ENCODE results near the gene RARRES2.

Gene RARRES2

GRCh38 chr7:150337659-150338081 is 3.8 kb downstream of the RARRES2 start:
- no peak for DNase-seq (ENCODE audit: low spot score)

DNA sequence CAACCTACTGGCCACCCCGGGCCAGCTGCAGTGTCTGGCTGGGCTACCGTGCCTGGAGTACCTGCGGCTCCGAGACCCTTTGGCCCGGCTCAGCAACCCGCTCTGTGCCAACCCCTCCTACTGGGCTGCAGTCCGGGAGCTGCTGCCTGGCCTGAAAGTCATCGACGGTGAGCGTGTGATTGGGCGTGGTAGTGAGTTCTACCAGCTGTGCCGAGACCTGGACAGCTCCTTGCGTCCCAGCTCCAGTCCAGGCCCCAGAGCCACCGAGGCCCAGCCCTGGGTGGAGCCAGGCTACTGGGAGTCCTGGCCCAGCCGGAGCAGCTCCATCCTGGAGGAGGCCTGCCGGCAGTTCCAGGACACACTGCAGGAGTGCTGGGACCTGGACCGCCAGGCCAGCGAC is 4.2 kb downstream of the RARRES2 start:
- DNase-seq (ENCODE audit: low spot score), result no peak

DNA sequence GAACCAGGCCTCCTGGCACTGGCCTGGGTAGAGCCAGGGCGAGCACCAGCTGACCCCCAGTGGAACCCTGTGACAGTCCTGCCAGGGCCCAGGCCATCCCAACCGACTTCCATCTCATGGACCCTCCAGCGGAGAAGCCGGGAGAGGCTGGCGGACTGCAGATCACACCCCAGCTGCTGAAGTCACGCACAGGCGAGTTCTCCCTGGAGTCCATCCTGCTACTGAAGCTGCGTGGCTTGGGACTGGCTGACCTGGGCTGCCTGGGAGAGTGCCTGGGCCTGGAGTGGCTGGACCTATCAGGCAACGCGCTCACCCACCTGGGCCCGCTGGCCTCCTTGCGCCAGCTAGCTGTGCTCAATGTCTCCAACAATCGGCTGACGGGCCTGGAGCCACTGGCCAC is 4.7 kb downstream of the RARRES2 start:
- DNase-seq (ENCODE audit: low spot score), result no peak

GRCh38 chr7:150335774-150336112 is 5.7 kb downstream of the RARRES2 start:
- no peak for DNase-seq (ENCODE audit: low spot score)

- DNase-seq (ENCODE audit: low spot score), result no peak
Measured at GRCh38 chr7:150335108-150335773, 6.2 kb downstream of the RARRES2 start.

GRCh38 chr7:150334108-150334507 is 7.3 kb downstream of the RARRES2 start:
- no peak for DNase-seq (ENCODE audit: low spot score)

DNA sequence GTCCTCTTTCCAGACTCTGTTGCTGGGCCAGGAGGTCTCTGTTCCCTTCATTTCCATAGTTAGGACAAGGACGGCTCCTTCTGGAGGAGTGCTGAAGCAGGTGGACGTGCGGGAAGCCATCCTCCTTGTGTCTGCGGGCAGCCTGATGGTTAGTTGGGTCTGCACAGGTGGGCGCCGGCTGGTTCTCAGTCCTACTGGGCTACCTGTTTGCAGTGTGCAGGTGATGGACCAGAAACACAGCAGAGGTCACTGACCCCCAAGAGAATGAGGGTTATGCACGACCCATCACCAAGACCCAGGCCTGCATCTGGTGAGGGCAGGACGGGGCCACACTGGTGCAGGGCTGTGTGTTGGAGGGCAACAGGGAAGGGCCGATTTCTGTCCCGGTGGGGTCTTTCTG is 7.8 kb downstream of the RARRES2 start:
- no peak for DNase-seq (ENCODE audit: low spot score)

DNA sequence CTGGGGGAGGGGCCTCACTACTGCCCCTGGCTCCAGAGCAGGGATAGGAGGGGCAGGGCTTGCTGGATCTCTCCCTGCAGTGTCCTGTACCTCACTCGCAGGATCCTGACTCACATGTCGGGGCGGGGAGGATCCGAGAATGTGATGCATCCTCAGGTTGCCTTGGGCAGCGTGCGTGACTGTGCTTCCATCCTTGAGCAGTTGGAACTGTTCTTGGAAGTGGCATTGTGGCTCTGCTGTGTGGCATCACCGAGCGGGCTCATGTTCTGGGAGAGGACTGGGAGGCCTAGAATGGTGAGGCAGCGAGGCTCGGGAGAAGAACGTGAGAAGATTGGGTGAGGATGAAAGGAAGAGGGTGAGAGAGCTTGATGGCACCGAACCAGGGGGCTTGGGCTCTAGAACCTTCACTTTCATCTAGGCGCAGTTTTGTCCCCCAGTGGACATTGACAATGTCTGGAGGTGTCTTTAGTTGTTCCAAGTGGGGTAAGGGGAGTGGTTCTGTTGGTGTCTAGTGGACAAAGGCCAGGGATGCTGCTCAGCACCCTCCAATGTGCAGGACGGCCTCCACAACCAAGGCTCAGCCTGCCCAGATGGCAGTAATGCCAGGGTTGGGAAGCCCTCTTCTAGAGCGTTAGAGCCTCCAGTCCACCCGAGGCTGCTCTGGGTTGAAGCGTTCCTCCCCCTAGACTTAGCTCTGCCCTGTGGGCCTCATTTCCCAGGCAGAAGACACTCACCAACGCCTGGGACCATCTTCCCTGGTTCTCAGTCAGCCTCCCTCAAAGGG is 8.4 kb downstream of the RARRES2 start:
- no peak for DNase-seq (ENCODE audit: low spot score)

DNA sequence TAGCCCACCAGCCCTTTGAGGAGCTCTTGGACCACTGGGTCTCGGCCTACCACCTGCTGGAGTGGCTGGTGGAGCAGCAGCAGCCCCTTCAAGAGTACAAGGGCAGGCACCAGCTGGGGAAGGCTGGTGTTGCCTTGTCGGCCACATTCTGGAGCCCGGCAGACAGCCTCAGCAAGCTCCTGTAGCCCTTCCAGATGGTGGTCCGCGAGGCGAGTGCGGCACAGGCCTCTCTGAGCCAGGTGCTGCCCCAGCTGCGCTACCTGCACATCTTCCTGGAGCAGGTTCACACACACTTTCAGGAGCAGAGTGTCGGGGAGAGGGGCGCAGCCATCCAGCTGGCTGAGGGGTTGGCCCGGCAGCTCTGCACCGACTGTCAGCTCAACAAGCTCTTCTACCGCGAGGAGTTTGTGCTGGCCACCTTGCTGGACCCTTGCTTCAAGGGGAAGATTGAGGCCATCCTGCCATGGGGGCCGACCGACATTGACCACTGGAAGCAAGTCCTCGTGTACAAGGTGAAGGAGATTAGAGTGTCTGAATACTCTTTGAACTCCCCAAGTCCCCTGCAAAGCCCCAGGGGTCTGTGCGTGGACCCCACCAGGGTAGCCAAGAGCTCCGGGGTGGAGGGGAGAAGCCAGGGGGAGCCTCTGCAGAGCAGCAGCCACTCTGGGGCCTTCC is 11.1 kb downstream of the RARRES2 start:
- DNase-seq (ENCODE audit: low spot score), result no peak

GRCh38 chr7:150329331-150330120 is 11.9 kb downstream of the RARRES2 start:
- DNase-seq (ENCODE audit: low spot score), result no peak

- DNase-seq (ENCODE audit: low spot score), result no peak
Measured at GRCh38 chr7:150327308-150327707, 14.1 kb downstream of the RARRES2 start.

DNA sequence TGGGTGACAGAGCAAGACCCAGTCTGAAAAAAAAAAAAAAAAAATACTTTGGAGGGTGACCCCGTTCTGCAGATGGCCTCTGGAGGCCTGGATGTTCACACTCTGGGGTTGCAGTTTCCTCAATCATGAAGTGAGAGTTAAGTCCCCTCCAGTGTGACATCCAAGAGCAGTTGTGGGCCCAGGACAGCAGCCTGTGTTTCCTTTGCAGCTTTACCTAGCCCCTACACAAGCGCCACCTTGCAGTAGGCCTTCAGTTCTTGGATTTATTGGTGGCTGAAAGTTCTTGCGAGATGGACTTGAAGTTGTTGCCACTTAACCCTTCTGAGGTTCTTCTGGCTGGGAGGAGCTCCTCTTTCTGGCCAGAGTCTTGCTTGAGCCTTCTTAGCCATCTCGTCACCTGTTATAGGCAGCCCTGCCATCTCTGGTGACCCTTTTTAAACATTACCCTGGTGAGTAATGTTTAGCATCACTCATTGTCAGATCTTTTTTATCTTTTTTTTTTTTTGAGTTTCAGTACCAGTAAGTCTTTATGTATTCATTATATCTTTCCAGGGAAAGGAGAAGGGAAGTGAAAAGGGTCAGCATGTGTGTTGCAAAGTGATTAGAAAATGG is 14.7 kb downstream of the RARRES2 start:
- no peak for DNase-seq (ENCODE audit: low spot score)

DNA sequence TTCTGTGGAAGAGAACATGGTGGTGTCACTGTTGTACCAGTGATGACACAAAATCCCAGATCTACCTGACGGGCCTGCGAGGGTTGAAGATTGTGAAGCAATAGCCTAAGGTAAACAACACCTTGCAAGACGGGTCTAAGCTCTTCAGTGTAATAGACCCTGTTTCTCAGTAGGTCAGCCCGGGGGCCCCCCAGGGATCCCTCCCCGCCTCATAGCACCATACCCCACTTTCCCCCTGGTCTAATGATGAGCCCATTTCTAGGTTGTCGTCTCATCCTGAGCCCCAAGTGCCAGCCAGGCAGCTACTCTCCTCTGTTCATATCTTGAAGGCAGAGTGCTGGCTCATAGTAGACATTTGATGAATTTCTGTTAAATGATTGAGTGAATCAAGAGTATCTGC is 15.5 kb downstream of the RARRES2 start:
- no peak for DNase-seq (ENCODE audit: low spot score)

- DNase-seq (ENCODE audit: low spot score), result no peak
Measured at GRCh38 chr7:150325110-150325611, 16.3 kb downstream of the RARRES2 start.

DNA sequence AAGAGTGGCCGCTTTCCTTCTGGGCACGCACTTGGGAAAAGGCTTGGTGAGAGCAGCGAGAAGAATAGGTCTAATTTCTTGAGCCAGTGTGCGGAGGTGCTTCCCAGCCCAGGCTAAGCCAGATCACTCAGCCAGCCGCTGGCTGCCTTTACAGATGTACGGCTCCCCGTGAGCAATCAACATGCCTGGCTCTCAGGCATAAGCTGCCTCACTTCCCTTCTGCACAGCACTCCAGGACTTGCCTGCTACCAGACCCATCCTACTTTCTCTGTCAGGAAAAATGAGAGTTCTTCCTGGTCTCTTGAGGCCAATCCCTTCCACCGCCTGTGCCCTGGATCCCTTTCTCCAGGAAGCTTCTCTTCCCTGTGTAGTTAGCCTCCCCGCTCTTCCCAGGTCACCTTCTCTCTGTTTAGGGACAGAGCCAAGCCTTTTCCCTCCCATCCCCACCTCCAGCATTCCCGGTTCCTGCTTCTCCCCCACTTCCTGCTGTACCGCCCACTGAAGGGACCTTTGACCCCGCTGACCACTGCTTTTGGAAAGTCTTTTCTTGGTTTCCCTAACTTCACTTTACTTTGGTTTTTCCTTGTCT is 17.0 kb downstream of the RARRES2 start:
- peak; percentile 43 for DNase-seq (ENCODE audit: low spot score)

GRCh38 chr7:150323682-150324372 is 17.6 kb downstream of the RARRES2 start:
- DNase-seq (ENCODE audit: low spot score), result no peak

DNA sequence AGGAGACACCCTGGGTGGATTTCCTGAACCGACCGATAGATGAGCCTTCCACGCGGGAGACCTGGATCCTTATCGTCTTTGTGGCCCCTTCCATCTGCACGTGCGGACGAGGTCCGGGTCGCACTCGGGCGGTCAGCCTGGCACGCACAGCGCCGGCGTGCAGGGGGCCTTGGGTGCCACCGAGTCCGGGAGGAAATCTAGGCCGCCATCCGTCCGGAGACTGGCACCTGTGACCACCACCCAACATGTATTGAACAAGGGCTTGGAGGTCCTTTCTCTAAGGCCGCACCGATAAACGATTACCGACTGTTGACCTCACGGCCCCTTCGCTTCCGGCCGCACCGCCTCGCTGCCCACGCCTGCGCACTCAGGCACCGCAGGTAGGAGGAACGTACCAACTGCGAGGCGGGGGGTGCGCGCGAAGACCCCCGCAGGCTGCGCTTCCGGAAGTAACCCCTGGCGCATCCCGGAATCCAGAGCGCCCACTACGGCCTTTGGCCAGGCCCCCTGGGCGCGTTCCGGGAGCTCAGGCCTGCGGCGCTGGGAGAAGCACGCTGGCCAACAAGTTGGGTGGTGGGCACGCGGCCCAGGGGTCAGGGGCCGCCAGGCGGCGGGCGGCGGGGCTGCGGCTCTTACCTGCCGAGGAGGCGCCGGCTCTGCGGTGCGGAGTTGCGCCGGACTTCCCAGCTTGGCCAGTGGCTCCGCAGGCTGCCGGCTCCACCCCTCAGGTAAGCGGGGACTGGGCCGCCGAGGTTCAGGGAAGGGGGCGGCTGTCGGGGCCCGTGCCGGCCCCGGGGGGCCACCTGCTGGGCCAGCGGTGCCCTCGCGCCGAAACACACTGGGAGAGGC is 18.4 kb downstream of the RARRES2 start, which contains the start of the genes ACTR3C and LRRC61:
ACTR3C (minus strand) TSS at position 713 of the 849 bp plus-strand sequence. CDS start 28,249 bp downstream, outside the sequence.
LRRC61 (plus strand) TSS at position 523 of the 849 bp plus-strand sequence. CDS start 13,507 bp downstream, outside the sequence.
- peak; percentile 76 for DNase-seq (ENCODE audit: low spot score)

GRCh38 chr7:150322114-150322832 is 19.2 kb downstream of the RARRES2 start:
- DNase-seq (ENCODE audit: low spot score), result peak; percentile 39

DNA sequence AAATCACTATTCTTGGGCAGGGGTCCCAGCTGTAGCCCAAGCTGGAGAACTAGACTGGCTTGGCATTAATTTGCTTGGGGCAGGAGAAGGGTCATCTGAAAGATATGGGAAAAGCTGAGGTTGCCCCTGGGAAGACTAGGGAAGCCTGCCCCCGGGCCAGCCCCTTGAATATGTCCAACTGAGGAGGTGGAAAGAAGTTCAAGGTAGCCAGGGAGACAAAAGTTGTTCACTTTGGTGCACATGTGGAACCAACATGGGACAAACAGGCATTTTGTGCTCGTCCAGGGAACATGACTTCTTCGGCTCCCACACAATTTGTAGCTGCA is 19.7 kb downstream of the RARRES2 start:
- DNase-seq (ENCODE audit: low spot score), result no peak

Measured in SW480 (cell line).